BE2C (cell line): ENCODE data around the gene SLC25A24.
"Not testable (repeated sequence)": the region's sequence is repeated elsewhere in the genome, so short reads cannot be mapped to it uniquely, and the experiment has no call there.

ENCODE experiments used
- DNase-seq: peaks from one replicate; pipeline ENCODE4 v3.0.0-alpha.2; 2020
- H3K27me3 ChIP-seq: fragments of 250-450 bp; sonication (Bioruptor Pico); 2 replicates; pipeline ENCODE4 v1.5.1; 2020; ENCODE audit warnings: mild to moderate bottlenecking
- H3K36me3 ChIP-seq: fragments of 250-450 bp; sonication (Bioruptor Pico); 2 replicates; pipeline ENCODE4 v1.5.1; 2020; ENCODE audit warnings: mild to moderate bottlenecking
- H3K4me1 ChIP-seq: fragments of 250-450 bp; sonication (Bioruptor Pico); 2 replicates; pipeline ENCODE4 v1.5.1; 2020
- H3K4me3 ChIP-seq: 2 replicates; pipeline ENCODE4 v1.5.1; 2011; ENCODE audit warnings: low read depth, low read length
- H3K9me3 ChIP-seq: fragments of 250-450 bp; sonication (Bioruptor Pico); 2 replicates; pipeline ENCODE4 v1.5.1; 2020
- TF ChIP-seq, protein P1 (sequence below): IDR thresholded peaks from 2 replicates; pipeline ENCODE4 v1.5.1; 2012; ENCODE audit warnings: mild to moderate bottlenecking, low read depth, low read length

SLC25A24 gene

GRCh38 chr1:108142258-108142657, 57.9 kb downstream of the SLC25A24 start:
- H3K4me3 ChIP-seq: no peak overlapping the region
- no peaks in the 10 kb centered on the region for H3K9me3 ChIP-seq
- H3K4me1 ChIP-seq: no peaks in the 10 kb centered on the region
- 0 out of 2 replicates have a peak, but pooled peaks cover 2% of the 10 kb centered on the region for H3K27me3 ChIP-seq
- TF ChIP-seq, protein P1, sequence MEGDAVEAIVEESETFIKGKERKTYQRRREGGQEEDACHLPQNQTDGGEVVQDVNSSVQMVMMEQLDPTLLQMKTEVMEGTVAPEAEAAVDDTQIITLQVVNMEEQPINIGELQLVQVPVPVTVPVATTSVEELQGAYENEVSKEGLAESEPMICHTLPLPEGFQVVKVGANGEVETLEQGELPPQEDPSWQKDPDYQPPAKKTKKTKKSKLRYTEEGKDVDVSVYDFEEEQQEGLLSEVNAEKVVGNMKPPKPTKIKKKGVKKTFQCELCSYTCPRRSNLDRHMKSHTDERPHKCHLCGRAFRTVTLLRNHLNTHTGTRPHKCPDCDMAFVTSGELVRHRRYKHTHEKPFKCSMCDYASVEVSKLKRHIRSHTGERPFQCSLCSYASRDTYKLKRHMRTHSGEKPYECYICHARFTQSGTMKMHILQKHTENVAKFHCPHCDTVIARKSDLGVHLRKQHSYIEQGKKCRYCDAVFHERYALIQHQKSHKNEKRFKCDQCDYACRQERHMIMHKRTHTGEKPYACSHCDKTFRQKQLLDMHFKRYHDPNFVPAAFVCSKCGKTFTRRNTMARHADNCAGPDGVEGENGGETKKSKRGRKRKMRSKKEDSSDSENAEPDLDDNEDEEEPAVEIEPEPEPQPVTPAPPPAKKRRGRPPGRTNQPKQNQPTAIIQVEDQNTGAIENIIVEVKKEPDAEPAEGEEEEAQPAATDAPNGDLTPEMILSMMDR: no peak
- DNase-seq: no peak
- no peaks in the 10 kb centered on the region for H3K36me3 ChIP-seq

DNA sequence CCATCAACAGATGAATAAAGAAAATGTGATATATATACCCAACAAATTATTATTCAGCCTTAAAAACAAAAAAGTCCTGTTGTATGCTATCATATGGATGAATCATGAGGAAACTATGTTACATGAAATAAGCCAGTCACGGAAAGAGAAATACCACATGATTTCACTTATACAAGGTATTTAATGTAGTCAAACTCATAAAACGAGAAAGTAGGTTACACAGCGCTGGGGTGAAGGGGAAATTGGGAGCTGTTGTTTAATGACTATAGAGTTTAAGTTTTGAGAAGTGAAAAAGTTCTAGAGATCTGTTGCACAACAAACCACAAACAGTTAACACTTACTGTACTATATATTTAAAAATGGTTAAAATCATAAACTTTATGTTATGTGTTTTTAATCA, 58.5 kb downstream of the SLC25A24 start:
- no peak for DNase-seq
- Histone ChIP-seq H3K4me3 (no peak overlapping the region), H3K9me3 (no peaks in the 10 kb centered on the region), H3K36me3 (no peaks in the 10 kb centered on the region), H3K4me1 (no peaks in the 10 kb centered on the region), H3K27me3 (0 out of 2 replicates have a peak, but pooled peaks cover 3% of the 10 kb centered on the region)
- TF ChIP-seq, protein P1: no peak

DNA sequence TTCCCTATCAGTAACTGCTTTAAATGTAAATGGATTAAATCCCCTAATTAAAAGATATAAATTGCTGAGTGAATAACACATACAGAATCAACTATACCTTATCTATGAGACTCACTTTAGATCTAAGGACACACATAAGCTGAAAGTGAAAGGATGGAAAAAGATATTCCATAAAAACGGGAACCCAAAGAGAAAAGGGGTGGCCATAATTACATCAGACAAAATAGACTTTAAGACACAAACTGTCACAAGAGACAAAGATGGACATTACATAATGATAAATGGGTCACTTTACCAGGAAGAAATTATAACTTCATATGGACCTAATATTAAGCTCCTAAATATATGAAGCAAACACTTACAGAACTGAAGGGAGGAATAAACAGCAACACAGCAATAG, 59.2 kb downstream of the SLC25A24 start:
- TF ChIP-seq, protein P1: no peak
- H3K4me1 ChIP-seq: no peaks in the 10 kb centered on the region
- no peak for DNase-seq
- H3K36me3 ChIP-seq: no peaks in the 10 kb centered on the region
- H3K4me3 ChIP-seq: no peak overlapping the region
- H3K27me3 ChIP-seq: 0 out of 2 replicates have a peak, but pooled peaks cover 3% of the 10 kb centered on the region
- H3K9me3 ChIP-seq: no peaks in the 10 kb centered on the region

GRCh38 chr1:108140177-108140576, 60.0 kb downstream of the SLC25A24 start:
- Histone ChIP-seq H3K4me3 (no peak overlapping the region), H3K27me3 (peaks cover 7% of the 10 kb centered on the region; the same call in 1 of the 2 replicates), H3K4me1 (no peaks in the 10 kb centered on the region), H3K9me3 (no peaks in the 10 kb centered on the region), H3K36me3 (no peaks in the 10 kb centered on the region)
- TF ChIP-seq, protein P1: no peak
- DNase-seq: no peak

GRCh38 chr1:108139555-108139954, 60.6 kb downstream of the SLC25A24 start:
- not testable (repeated sequence) for H3K4me3 ChIP-seq, H3K9me3 ChIP-seq, DNase-seq, H3K4me1 ChIP-seq, H3K36me3 ChIP-seq, H3K27me3 ChIP-seq

DNA sequence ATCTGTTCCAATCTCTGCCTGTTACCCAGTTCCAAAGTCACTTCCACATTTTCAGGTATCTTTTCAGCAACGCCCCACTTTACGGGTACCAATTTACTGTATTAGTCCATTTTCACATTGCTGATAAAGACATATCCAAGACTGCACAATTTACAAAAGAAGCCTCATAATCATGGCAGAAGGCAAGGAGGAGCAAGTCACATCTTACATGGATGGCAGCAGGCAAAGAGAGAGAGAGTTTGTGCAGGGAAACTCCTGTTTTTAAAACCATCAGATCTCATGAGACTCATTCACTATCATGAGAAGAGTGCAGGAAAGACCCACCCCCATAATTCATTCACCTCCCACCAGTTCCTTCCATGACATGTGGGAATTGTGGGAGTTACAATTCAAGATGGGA, 67.0 kb downstream of the SLC25A24 start:
- H3K4me3 ChIP-seq, H3K36me3 ChIP-seq, H3K9me3 ChIP-seq, H3K4me1 ChIP-seq, DNase-seq: not testable (repeated sequence)
- peaks cover 23% of the 10 kb centered on the region for H3K27me3 ChIP-seq

- not testable (repeated sequence) for H3K4me3 ChIP-seq, DNase-seq, H3K4me1 ChIP-seq, H3K36me3 ChIP-seq, H3K9me3 ChIP-seq
- H3K27me3 ChIP-seq: peaks cover 22% of the 10 kb centered on the region
These were observed 67.8 kb downstream of the SLC25A24 start for GRCh38 chr1:108132367-108132766.

GRCh38 chr1:108131281-108131680, 68.9 kb downstream of the SLC25A24 start:
- not testable (repeated sequence) for H3K9me3 ChIP-seq, H3K4me1 ChIP-seq, H3K4me3 ChIP-seq, DNase-seq, H3K36me3 ChIP-seq
- H3K27me3 ChIP-seq: peaks cover 23% of the 10 kb centered on the region
